Measurements from ENCODE around the gene HFE. TPM values are rescaled to one million over a fixed set of nuclear protein-coding genes. Genes with fewer than 3 reads are reported as not detected.
A peak's percentile ranks its signal among the peaks of the same experiment; 100 is the strongest.
"Not testable (repeated sequence)": the region's sequence is repeated elsewhere in the genome, so short reads cannot be mapped to it uniquely, and the experiment has no call there.

HFE gene, protein sequence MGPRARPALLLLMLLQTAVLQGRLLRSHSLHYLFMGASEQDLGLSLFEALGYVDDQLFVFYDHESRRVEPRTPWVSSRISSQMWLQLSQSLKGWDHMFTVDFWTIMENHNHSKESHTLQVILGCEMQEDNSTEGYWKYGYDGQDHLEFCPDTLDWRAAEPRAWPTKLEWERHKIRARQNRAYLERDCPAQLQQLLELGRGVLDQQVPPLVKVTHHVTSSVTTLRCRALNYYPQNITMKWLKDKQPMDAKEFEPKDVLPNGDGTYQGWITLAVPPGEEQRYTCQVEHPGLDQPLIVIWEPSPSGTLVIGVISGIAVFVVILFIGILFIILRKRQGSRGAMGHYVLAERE
- 1 to 10 TPM; 1.0 to 1.4 TPM for total RNA-seq

DNA sequence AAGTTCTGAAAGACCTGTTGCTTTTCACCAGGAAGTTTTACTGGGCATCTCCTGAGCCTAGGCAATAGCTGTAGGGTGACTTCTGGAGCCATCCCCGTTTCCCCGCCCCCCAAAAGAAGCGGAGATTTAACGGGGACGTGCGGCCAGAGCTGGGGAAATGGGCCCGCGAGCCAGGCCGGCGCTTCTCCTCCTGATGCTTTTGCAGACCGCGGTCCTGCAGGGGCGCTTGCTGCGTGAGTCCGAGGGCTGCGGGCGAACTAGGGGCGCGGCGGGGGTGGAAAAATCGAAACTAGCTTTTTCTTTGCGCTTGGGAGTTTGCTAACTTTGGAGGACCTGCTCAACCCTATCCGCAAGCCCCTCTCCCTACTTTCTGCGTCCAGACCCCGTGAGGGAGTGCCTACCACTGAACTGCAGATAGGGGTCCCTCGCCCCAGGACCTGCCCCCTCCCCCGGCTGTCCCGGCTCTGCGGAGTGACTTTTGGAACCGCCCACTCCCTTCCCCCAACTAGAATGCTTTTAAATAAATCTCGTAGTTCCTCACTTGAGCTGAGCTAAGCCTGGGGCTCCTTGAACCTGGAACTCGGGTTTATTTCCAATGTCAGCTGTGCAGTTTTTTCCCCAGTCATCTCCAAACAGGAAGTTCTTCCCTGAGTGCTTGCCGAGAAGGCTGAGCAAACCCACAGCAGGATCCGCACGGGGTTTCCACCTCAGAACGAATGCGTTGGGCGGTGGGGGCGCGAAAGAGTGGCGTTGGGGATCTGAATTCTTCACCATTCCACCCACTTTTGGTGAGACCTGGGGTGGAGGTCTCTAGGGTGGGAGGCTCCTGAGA is at the start of gene HFE:
Gene HFE (plus strand): TSS at position 146 of the 832 bp plus-strand sequence. CDS start 12 bp downstream, at position 158.
- CTCF ChIA-PET = interaction anchor here (1.3 to 17.1 kb wide), 3 partner anchors 10 to 56 kb away, joined by 3 to 478 read pairs (median 75); no protein-coding TSS in a partner anchor
- intact Hi-C loops (cut with micrococcal nuclease) = no loop called here
- POLR2A ChIA-PET = interaction anchor here (0.9 to 2.0 kb wide), 8 partner anchors 9 to 44 kb away, joined by 3 to 7 read pairs (median 4); a partner anchor contains a TSS
- H3K36me3 Mint-ChIP-seq = no peaks in the 10 kb centered on the region
- no peaks in the 10 kb centered on the region for H3K27me3 Mint-ChIP-seq
- peak within 1 kb of the TSS; percentile 79 for H3K4me3 Mint-ChIP-seq
- H3K9me3 Mint-ChIP-seq = no peaks in the 10 kb centered on the region
- peak within 1 kb of the TSS; percentile 67 for H3K27ac Mint-ChIP-seq
- peak; percentile 48 for DNase-seq
- H3K4me1 Mint-ChIP-seq (ENCODE audit: low read depth) = peaks cover 28% of the 10 kb centered on the region

DNA sequence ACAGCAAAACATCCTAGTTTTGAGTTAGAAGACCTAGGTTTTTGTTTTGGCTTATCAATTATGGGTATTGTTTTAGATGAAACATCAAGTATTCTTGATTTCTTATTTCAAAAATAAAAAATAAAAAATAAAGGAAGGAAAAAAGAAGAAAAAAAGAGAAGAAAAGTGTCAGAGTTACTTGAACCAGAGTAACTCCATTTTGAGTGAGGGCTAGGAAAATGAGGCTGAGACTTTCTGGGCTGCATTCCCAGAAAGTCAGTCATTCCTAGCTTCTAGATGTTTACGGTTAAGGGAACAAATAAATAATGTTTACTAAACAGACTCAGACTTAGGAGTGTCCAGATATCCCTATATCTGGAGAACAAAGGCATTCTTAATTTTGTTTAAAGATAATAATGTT is 45.3 kb upstream of the HFE start:
- DNase-seq = no peak
- ChIA-PET POLR2A (interaction anchor here (5.8 kb wide), 1 partner anchor 15 kb away, joined by 675 read pairs; a partner anchor contains a TSS), CTCF (no interaction called here)
- H3K4me3 Mint-ChIP-seq = no peak overlapping the region
- H3K9me3 Mint-ChIP-seq = no peaks in the 10 kb centered on the region
- peaks cover 8% of the 10 kb centered on the region for H3K27me3 Mint-ChIP-seq
- H3K27ac Mint-ChIP-seq = peak overlapping the region; percentile 97
- intact Hi-C loops (cut with micrococcal nuclease) = loop anchor here (2.0 kb wide), 1 partner anchor 15 kb away; a partner anchor contains a TSS
- H3K4me1 Mint-ChIP-seq (ENCODE audit: low read depth) = peaks cover 17% of the 10 kb centered on the region
- peaks cover 11% of the 10 kb centered on the region for H3K36me3 Mint-ChIP-seq

DNA sequence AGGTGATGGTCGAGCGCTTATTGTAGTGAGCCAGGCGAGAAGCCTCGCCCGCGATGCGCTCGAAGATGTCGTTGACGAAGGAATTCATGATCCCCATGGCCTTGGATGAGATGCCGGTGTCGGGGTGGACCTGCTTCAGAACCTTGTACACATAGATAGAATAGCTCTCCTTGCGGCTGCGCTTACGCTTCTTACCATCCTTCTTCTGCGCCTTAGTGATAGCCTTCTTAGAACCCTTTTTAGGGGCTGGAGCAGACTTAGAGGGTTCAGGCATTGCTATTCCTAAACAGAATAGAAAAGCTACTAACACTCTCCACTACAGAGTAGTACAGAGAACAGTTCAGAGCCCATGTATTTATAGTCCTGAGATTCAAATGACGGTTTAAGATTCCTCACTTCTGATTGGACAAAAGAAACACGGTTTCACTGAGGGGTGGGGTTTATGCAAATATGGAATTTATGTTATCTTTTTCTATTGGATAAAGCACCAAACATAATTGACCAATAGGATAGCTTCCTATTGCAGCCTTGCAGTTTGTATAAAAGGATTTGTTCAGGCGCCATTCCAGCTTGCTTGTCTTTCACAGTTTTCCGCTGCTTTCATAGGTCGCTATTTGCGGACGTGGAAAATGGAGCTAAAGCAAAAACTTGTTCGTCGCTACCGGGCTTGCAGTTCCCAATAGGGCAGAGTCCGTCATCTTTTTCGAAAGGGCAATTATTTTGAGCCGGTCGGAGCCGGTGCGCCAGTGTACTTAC is 43.7 kb upstream of the HFE start:
- Mint-ChIP-seq H3K36me3 (peaks cover 11% of the 10 kb centered on the region), H3K9me3 (no peaks in the 10 kb centered on the region), H3K27ac (peak overlapping the region; percentile 97), H3K4me3 (peak overlapping the region; percentile 81), H3K4me1 (ENCODE audit: low read depth) (peaks cover 17% of the 10 kb centered on the region), H3K27me3 (peaks cover 8% of the 10 kb centered on the region)
- ChIA-PET CTCF (interaction anchor here (0.7 to 4.3 kb wide), 13 partner anchors 12 to 324 kb away, joined by 3 to 68 read pairs (median 4); a partner anchor contains a TSS), POLR2A (interaction anchor here (0.6 to 5.8 kb wide), 31 partner anchors 9 to 1829 kb away, joined by 3 to 675 read pairs (median 6); partner anchors contain the start of gene HFE)
- intact Hi-C loops (cut with micrococcal nuclease) = loop anchor here (1.0 to 2.0 kb wide), 5 partner anchors 10 to 1089 kb away; a partner anchor contains a TSS
- DNase-seq = peak; percentile 84

DNA sequence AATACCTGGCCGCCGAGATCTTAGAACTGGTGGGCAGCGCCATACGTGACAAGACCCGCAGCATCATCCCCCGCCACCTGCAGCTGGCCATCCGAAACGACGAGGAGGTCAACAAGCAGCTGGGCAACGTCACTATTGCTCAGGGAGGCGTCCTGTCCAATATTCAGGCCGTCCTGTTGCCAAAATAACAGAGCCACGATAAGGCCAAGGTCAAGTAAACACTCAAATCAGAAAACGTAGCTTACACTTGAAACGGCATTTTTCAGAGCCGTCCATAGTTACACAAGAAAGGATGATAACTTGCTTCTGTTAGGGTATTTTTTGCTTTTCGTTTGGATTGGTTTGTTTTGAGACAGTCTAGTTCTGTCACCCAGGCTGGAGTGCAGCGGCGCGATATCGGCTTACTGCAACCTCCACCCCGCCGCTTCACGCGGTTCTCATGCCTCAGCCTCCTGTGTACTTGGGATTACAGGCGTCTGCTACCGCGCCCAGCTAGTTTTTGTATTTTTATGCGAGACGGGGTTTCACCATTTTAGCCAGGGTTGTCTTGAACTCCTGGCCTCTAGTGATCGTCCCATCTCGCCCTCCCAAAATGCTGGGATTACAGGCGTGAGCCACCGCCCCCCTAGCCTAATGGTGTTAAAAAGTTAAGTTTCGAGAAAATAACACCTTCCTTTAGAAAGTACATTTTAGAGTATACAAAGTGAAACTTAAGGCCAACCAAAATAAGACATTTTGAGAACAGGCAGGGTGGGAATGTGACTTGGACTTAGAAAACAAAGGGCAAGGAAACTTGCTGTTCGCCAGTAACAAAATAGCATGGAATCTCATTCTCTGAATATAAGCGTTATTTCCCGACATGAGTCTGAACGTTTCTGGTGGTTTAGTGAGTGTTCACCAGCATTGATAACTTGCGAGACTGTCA is 42.8 kb upstream of the HFE start:
- Mint-ChIP-seq H3K4me1 (ENCODE audit: low read depth) (peaks cover 17% of the 10 kb centered on the region), H3K36me3 (peaks cover 11% of the 10 kb centered on the region), H3K9me3 (no peaks in the 10 kb centered on the region), H3K27ac (peak overlapping the region; percentile 97), H3K4me3 (peak overlapping the region; percentile 81), H3K27me3 (peaks cover 8% of the 10 kb centered on the region)
- peak; percentile 67 for DNase-seq
- ChIA-PET CTCF (interaction anchor here (0.7 to 4.3 kb wide), 12 partner anchors 11 to 114 kb away, joined by 3 to 68 read pairs (median 4); a partner anchor contains a TSS), POLR2A (interaction anchor here (0.6 to 5.8 kb wide), 36 partner anchors 8 to 1828 kb away, joined by 3 to 675 read pairs (median 6); partner anchors contain the start of gene HFE)
- intact Hi-C loops (cut with micrococcal nuclease) = loop anchor here (1.0 to 2.0 kb wide), 3 partner anchors 11 to 1088 kb away; a partner anchor contains a TSS

DNA sequence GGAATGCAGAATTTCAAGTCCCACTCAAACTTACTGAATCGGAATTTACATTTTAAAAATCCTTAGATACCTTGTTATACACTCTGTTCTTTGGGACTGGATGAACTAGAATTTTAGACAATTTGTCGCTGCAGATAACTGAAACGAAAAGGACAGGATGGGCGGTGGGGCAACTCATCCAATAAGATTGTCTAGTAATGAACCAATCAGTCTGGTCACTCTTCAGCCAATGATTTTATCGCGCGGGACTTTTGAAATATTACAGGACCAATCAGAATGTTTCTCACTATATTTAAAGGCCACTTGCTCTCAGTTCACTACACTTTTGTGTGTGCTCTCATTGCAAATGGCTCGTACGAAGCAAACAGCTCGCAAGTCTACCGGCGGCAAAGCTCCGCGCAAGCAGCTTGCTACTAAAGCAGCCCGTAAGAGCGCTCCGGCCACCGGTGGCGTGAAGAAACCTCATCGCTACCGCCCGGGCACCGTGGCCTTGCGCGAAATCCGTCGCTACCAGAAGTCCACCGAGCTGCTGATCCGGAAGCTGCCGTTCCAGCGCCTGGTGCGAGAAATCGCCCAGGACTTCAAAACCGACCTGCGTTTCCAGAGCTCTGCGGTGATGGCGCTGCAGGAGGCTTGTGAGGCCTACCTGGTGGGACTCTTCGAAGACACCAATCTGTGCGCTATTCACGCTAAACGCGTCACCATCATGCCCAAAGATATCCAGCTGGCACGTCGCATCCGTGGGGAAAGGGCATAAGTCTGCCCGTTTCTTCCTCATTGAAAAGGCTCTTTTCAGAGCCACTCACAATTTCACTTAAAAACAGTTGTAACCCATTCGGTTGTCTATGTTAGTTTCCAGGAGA is 41.9 kb upstream of the HFE start:
- DNase-seq = peak; percentile 81
- peak overlapping the region; percentile 97 for H3K27ac Mint-ChIP-seq
- intact Hi-C loops (cut with micrococcal nuclease) = loop anchor here (1.0 to 2.0 kb wide), 3 partner anchors 10 to 1088 kb away; a partner anchor contains a TSS
- H3K4me3 Mint-ChIP-seq = peak overlapping the region; percentile 81
- peaks cover 8% of the 10 kb centered on the region for H3K27me3 Mint-ChIP-seq
- H3K9me3 Mint-ChIP-seq = no peaks in the 10 kb centered on the region
- ChIA-PET POLR2A (interaction anchor here (0.6 to 5.8 kb wide), 21 partner anchors 9 to 1848 kb away, joined by 3 to 675 read pairs (median 5); a partner anchor contains a TSS), CTCF (interaction anchor here (1.1 to 4.3 kb wide), 10 partner anchors 9 to 152 kb away, joined by 3 to 68 read pairs (median 6); a partner anchor contains a TSS)
- H3K4me1 Mint-ChIP-seq (ENCODE audit: low read depth) = peaks cover 17% of the 10 kb centered on the region
- H3K36me3 Mint-ChIP-seq = peaks cover 11% of the 10 kb centered on the region

DNA sequence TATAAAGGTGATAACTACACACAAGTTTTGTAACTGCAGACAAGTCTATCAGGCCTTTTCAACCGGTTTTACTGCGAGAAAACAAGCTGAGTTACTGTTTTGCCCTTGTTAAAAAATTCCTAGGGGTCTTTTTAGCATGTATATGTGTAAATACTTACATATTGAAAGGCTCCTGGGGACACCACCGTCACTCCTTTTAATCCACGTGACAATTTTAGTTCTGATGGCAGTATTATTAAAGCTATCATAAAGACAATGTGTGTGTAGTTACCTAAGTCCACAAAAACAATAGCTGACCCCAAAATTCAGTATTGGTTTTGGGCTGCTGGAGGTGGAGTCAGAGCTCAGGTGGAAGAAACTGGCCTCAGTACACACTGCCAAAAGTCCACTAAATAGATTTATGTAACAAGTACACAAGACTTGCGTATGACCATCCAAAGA is 41.3 kb upstream of the HFE start:
- H3K9me3 Mint-ChIP-seq = no peaks in the 10 kb centered on the region
- peak overlapping the region; percentile 81 for H3K4me3 Mint-ChIP-seq
- H3K27me3 Mint-ChIP-seq = peaks cover 8% of the 10 kb centered on the region
- ChIA-PET CTCF (interaction anchor here (1.1 to 4.3 kb wide), 9 partner anchors 8 to 152 kb away, joined by 3 to 68 read pairs (median 5); a partner anchor contains a TSS), POLR2A (interaction anchor here (0.6 to 5.8 kb wide), 17 partner anchors 8 to 1847 kb away, joined by 3 to 675 read pairs (median 5); a partner anchor contains a TSS)
- peak overlapping the region; percentile 97 for H3K27ac Mint-ChIP-seq
- peaks cover 11% of the 10 kb centered on the region for H3K36me3 Mint-ChIP-seq
- no peak for DNase-seq
- H3K4me1 Mint-ChIP-seq (ENCODE audit: low read depth) = peaks cover 17% of the 10 kb centered on the region
- intact Hi-C loops (cut with micrococcal nuclease) = loop anchor here (1.0 to 2.0 kb wide), 3 partner anchors 9 to 1087 kb away; a partner anchor contains a TSS

DNA sequence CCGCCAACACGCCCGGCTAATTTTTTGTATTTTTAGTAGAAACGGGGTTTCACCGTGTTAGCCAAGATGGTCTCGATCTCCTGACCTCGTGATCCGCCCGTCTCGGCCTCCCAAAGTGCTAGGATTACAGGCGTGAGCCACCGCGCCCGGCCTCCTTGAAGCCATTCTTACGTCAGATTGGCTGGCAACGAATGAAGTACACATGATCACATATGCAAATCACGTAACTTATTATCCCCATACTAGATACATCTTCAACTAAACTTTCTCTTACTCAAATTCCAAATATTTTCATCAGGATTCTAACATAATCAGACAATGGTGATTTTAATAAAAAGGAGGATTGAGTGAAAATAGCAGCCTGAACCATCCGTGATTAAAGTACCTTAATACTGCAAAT is 39.9 kb upstream of the HFE start:
- Mint-ChIP-seq H3K36me3 (peaks cover 11% of the 10 kb centered on the region), H3K4me1 (ENCODE audit: low read depth) (peaks cover 17% of the 10 kb centered on the region)
- H3K4me3 Mint-ChIP-seq; DNase-seq; H3K27ac Mint-ChIP-seq; H3K9me3 Mint-ChIP-seq; H3K27me3 Mint-ChIP-seq; intact Hi-C loops (cut with micrococcal nuclease): not testable (repeated sequence)
- ChIA-PET CTCF (interaction anchor here (1.0 to 1.7 kb wide), 3 partner anchors 15 to 30 kb away, joined by 3 to 6 read pairs (median 3); a partner anchor contains a TSS), POLR2A (interaction anchor here (0.7 to 5.8 kb wide), 5 partner anchors 9 to 110 kb away, joined by 3 to 675 read pairs (median 93); a partner anchor contains a TSS)

DNA sequence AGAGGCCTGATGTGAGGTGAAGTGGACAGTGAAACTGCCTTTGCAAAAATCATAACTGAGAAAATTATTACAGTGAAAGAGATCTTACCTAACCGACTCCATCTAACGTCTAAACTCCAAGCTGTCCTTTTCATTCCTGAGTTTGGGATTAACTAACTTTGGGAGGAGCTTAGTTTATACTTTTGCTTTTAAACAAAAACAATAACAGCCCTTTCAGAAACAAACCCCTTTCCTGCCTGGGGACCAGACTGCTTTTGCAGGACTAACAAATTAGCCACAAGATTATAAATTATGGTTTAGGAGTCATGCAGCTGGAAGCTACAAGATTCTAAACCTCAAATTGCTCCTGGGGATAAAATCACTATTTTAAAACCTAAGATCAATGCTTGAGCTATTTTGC is 38.6 kb upstream of the HFE start:
- Mint-ChIP-seq H3K36me3 (peaks cover 6% of the 10 kb centered on the region), H3K27ac (no peak overlapping the region), H3K27me3 (peaks cover 4% of the 10 kb centered on the region), H3K4me3 (no peak overlapping the region), H3K4me1 (ENCODE audit: low read depth) (peaks cover 13% of the 10 kb centered on the region), H3K9me3 (no peaks in the 10 kb centered on the region)
- CTCF ChIA-PET = interaction anchor here (0.7 to 1.7 kb wide), 3 partner anchors 14 to 23 kb away, joined by 3 to 6 read pairs (median 3); a partner anchor contains a TSS
- intact Hi-C loops (cut with micrococcal nuclease) = no loop called here
- no peak for DNase-seq
- POLR2A ChIA-PET = interaction anchor here (1.1 kb wide), 1 partner anchor 75 kb away, joined by 5 read pairs; a partner anchor contains a TSS

DNA sequence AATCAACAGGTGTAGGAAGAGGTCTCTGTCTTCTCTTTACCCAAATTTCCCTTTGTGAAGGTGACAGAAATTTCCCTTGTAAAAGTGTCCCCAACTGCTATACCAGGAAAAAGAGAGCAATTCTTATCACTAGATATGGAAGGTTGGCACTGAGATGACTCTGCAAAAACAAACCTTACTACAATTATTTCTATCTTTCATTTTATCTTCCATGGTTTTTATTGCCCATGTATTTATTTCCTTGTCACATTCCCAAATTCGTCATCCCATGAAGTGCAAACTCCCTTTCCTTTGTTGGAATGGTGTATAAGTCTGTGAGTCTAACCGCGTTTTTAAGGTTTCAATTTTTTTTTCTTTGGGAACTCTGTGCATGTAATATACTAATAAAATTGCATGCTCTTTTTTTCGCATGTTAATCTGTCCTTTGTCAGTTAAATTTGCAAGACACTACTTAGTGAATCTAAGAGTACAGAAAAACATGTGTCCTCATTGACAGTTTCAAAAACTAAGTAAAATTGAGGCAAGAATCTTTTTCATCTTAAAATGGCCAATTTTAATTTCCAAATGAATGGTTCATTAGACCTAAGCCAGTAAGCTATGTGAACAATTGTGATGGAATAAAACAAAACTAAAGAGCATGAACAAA is 35.4 kb upstream of the HFE start:
- peaks cover 3% of the 10 kb centered on the region for H3K9me3 Mint-ChIP-seq
- intact Hi-C loops (cut with micrococcal nuclease) = loop anchor here (10.0 kb wide), 1 partner anchor 483 kb away; the partner anchor contains the start of gene HMGN4
- no peak overlapping the region for H3K4me3 Mint-ChIP-seq
- no peak for DNase-seq
- peaks cover 20% of the 10 kb centered on the region for H3K4me1 Mint-ChIP-seq (ENCODE audit: low read depth)
- ChIA-PET CTCF (interaction anchor here (0.8 to 1.3 kb wide), 2 partner anchors 12 to 20 kb away, joined by 3 to 5 read pairs; a partner anchor contains a TSS), POLR2A (interaction anchor here (2.4 kb wide), 1 partner anchor 8 kb away, joined by 10 read pairs; a partner anchor contains a TSS)
- peaks cover 14% of the 10 kb centered on the region for H3K27me3 Mint-ChIP-seq
- H3K36me3 Mint-ChIP-seq = peaks cover 13% of the 10 kb centered on the region
- H3K27ac Mint-ChIP-seq = peak overlapping the region; percentile 18

Measured in activated CD4-positive, alpha-beta memory T cell treated with anti-CD3 and anti-CD28 coated beads for 36 hours (primary cell).